ENCODE measurements around the gene FSTL5.

DNA sequence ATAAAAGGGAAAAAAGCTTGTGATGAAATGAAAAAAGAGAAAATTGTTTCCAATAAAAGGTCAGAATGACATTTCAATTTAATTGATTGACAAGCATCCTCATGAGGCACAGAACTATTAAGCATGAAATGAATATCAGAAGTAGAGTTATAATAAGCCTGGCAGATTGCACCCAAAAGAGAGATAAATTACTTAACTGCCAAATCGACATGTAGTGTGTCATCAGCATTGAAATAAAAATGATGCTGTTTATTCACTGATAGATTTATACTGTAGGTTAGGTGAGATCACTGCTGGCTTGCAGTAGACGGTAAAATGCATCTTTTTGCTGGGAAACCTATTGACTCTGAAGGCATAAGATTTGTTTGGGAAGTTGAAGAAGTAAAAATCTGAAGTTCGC, 507.2 kb downstream of the FSTL5 start:
- no peak for TF ChIP-seq POLR2A (IDR thresholded peaks at IDR 0.05)
- TF ChIP-seq, protein P1, sequence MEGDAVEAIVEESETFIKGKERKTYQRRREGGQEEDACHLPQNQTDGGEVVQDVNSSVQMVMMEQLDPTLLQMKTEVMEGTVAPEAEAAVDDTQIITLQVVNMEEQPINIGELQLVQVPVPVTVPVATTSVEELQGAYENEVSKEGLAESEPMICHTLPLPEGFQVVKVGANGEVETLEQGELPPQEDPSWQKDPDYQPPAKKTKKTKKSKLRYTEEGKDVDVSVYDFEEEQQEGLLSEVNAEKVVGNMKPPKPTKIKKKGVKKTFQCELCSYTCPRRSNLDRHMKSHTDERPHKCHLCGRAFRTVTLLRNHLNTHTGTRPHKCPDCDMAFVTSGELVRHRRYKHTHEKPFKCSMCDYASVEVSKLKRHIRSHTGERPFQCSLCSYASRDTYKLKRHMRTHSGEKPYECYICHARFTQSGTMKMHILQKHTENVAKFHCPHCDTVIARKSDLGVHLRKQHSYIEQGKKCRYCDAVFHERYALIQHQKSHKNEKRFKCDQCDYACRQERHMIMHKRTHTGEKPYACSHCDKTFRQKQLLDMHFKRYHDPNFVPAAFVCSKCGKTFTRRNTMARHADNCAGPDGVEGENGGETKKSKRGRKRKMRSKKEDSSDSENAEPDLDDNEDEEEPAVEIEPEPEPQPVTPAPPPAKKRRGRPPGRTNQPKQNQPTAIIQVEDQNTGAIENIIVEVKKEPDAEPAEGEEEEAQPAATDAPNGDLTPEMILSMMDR (IDR thresholded peaks at IDR 0.05), result no peak

Data from esophagus squamous epithelium (tissue), 4 donors.